Measurements from ENCODE around the gene ACSL3.
"Not testable (repeated sequence)": the region's sequence is repeated elsewhere in the genome, so short reads cannot be mapped to it uniquely, and the experiment has no call there.

The ACSL3 gene

GRCh38 chr2:222915092-222915957 lies 54.5 kb downstream of the ACSL3 start:
- DNase-seq, result no peak

- DNase-seq, result no peak
These were observed 55.7 kb downstream of the ACSL3 start for GRCh38 chr2:222916229-222917197.

GRCh38 chr2:222917212-222917611 lies 56.4 kb downstream of the ACSL3 start:
- not testable (repeated sequence) for DNase-seq

- no peak for DNase-seq
These were observed 59.1 kb downstream of the ACSL3 start for GRCh38 chr2:222919841-222920526.

- DNase-seq, result no peak
These were observed 59.9 kb downstream of the ACSL3 start for GRCh38 chr2:222920657-222921186.

- no peak for DNase-seq
These were observed 61.4 kb downstream of the ACSL3 start for GRCh38 chr2:222922019-222922800.

- DNase-seq, result no peak
These were observed 66.1 kb downstream of the ACSL3 start for GRCh38 chr2:222926915-222927314.

- DNase-seq, result no peak
These were observed 66.8 kb downstream of the ACSL3 start for GRCh38 chr2:222927600-222927999.

GRCh38 chr2:222928335-222928734 lies 67.5 kb downstream of the ACSL3 start:
- no peak for DNase-seq

GRCh38 chr2:222930862-222931261 lies 70.0 kb downstream of the ACSL3 start:
- DNase-seq, result no peak

- DNase-seq, result no peak
These were observed 70.8 kb downstream of the ACSL3 start for GRCh38 chr2:222931659-222932058.

- DNase-seq, result no peak
These were observed 72.6 kb downstream of the ACSL3 start for GRCh38 chr2:222933458-222933857.

- no peak for DNase-seq
These were observed 75.0 kb downstream of the ACSL3 start for GRCh38 chr2:222935688-222936298.

- DNase-seq, result no peak
These were observed 75.9 kb downstream of the ACSL3 start for GRCh38 chr2:222936705-222937104.

- DNase-seq, result no peak
These were observed 77.5 kb downstream of the ACSL3 start for GRCh38 chr2:222938327-222938726.

- no peak for DNase-seq
These were observed 78.5 kb downstream of the ACSL3 start for GRCh38 chr2:222939208-222939856.

- no peak for DNase-seq
These were observed 79.1 kb downstream of the ACSL3 start for GRCh38 chr2:222939979-222940378.

- DNase-seq, result no peak
These were observed 80.7 kb downstream of the ACSL3 start for GRCh38 chr2:222941510-222942032.

GRCh38 chr2:222942561-222942960 lies 81.7 kb downstream of the ACSL3 start:
- no peak for DNase-seq

- no peak for DNase-seq
These were observed 82.1 kb downstream of the ACSL3 start for GRCh38 chr2:222942977-222943376.

- DNase-seq, result no peak
These were observed 83.0 kb downstream of the ACSL3 start for GRCh38 chr2:222943820-222944219.

All from cortex of kidney (tissue), 1 donor.